H9 (cell line): ENCODE measurements around the gene SLC2A9. TPM values are rescaled to one million over a fixed set of nuclear protein-coding genes. Genes with fewer than 3 reads are reported as not detected.

Experiments
- DNase-seq: peaks from one replicate; pipeline ENCODE4 v3.0.0-alpha.2; 2017
- H2AFZ ChIP-seq: one replicate; pipeline ENCODE4 v1.6.1; 2013; ENCODE audit warnings: mild to moderate bottlenecking, low read length, control low read depth, moderate library complexity
- H2AK5ac ChIP-seq: 2 replicates; pipeline ENCODE4 v1.6.1; 2013; ENCODE audit warnings: low read length, control low read depth, mixed read lengths; ENCODE audit not compliant: insufficient read length
- H2BK120ac ChIP-seq: one replicate; pipeline ENCODE4 v1.6.1; 2013; ENCODE audit warnings: low read depth, mild to moderate bottlenecking, low read length, control low read depth, inconsistent platforms; ENCODE audit not compliant: poor library complexity, severe bottlenecking
- H2BK12ac ChIP-seq: 2 replicates; pipeline ENCODE4 v1.6.1; 2013; ENCODE audit warnings: low read length, control low read depth, mixed read lengths, low read depth; ENCODE audit not compliant: insufficient read length
- H2BK15ac ChIP-seq: 2 replicates; pipeline ENCODE4 v1.6.1; 2013; ENCODE audit warnings: low read depth, low read length, control low read depth
- H2BK20ac ChIP-seq: one replicate; pipeline ENCODE4 v1.6.1; 2013; ENCODE audit warnings: low read depth, mild to moderate bottlenecking, low read length, control low read depth, inconsistent platforms; ENCODE audit not compliant: poor library complexity, severe bottlenecking
- H2BK5ac ChIP-seq: 2 replicates; pipeline ENCODE4 v1.6.1; 2013; ENCODE audit warnings: low read length, control low read depth, mixed read lengths; ENCODE audit not compliant: insufficient read length
- H3K14ac ChIP-seq: 2 replicates; pipeline ENCODE4 v1.6.1; 2013; ENCODE audit warnings: low read length, control low read depth; ENCODE audit not compliant: insufficient read depth
- H3K18ac ChIP-seq: 2 replicates; pipeline ENCODE4 v1.6.1; 2013; ENCODE audit warnings: low read depth, mild to moderate bottlenecking, mixed read lengths, low read length, control low read depth; ENCODE audit not compliant: insufficient read length
- H3K23ac ChIP-seq: 2 replicates; pipeline ENCODE4 v1.6.1; 2013; ENCODE audit warnings: low read length, control low read depth, mixed read lengths, low read depth; ENCODE audit not compliant: insufficient read length
- H3K23me2 ChIP-seq: 2 replicates; pipeline ENCODE4 v1.6.1; 2013; ENCODE audit warnings: low read depth, mild to moderate bottlenecking, mixed read lengths, low read length, control low read depth; ENCODE audit not compliant: insufficient read length, poor library complexity, severe bottlenecking
- H3K27ac ChIP-seq: 2 replicates; pipeline ENCODE4 v1.5.1; 2013; ENCODE audit warnings: low read length, control low read depth, mixed read lengths, low read depth; ENCODE audit not compliant: insufficient read length
- H3K27me3 ChIP-seq: 2 replicates; pipeline ENCODE4 v1.6.1; 2013; ENCODE audit warnings: low read length, control low read depth, inconsistent platforms; ENCODE audit not compliant: insufficient read depth
- H3K4ac ChIP-seq: 2 replicates; pipeline ENCODE4 v1.6.1; 2013; ENCODE audit warnings: low read depth, mild to moderate bottlenecking, control low read depth, inconsistent platforms, low read length, moderate library complexity
- H3K4me1 ChIP-seq: 2 replicates; pipeline ENCODE4 v1.6.1; 2013; ENCODE audit warnings: low read length, control low read depth, inconsistent platforms; ENCODE audit not compliant: insufficient read depth
- H3K4me2 ChIP-seq: 2 replicates; pipeline ENCODE4 v1.6.1; 2013; ENCODE audit warnings: low read length, control low read depth, mixed read lengths; ENCODE audit not compliant: insufficient read length, insufficient read depth
- H3K56ac ChIP-seq: 2 replicates; pipeline ENCODE4 v1.6.1; 2013; ENCODE audit warnings: low read depth, mild to moderate bottlenecking, mixed read lengths, low read length, control low read depth; ENCODE audit not compliant: insufficient read length
- H3K79me1 ChIP-seq: 2 replicates; pipeline ENCODE4 v1.6.1; 2013; ENCODE audit warnings: low read depth, mild to moderate bottlenecking, moderate library complexity, low read length, control low read depth, inconsistent platforms; ENCODE audit not compliant: insufficient read depth, poor library complexity, severe bottlenecking
- H3K79me2 ChIP-seq: 2 replicates; pipeline ENCODE4 v1.6.1; 2013; ENCODE audit warnings: low read length, control low read depth, inconsistent platforms; ENCODE audit not compliant: insufficient read depth
- H3K9ac ChIP-seq: 2 replicates; pipeline ENCODE4 v1.6.1; 2013; ENCODE audit warnings: low read length, control low read depth, mixed read lengths; ENCODE audit not compliant: insufficient read length; ENCODE audit errors: extremely low read depth
- H3K9me3 ChIP-seq: one replicate; pipeline ENCODE4 v1.6.1; 2013; ENCODE audit warnings: low read depth, low read length, inconsistent platforms; ENCODE audit not compliant: control insufficient read depth
- H3T11ph ChIP-seq: one replicate; pipeline ENCODE4 v1.6.1; 2013; ENCODE audit warnings: mild to moderate bottlenecking, low read length, control low read depth, inconsistent platforms
- H4K20me1 ChIP-seq: one replicate; pipeline ENCODE4 v1.6.1; 2013; ENCODE audit not compliant: control insufficient read depth, insufficient read length, insufficient read depth
- H4K5ac ChIP-seq: 2 replicates; pipeline ENCODE4 v1.6.1; 2013; ENCODE audit warnings: low read depth, mild to moderate bottlenecking, mixed read lengths, low read length, control low read depth; ENCODE audit not compliant: insufficient read length
- H4K8ac ChIP-seq: replicated peaks from 2 replicates; pipeline ENCODE4 v1.6.1; 2013; ENCODE audit warnings: low read length, control low read depth, mixed read lengths, low read depth; ENCODE audit not compliant: insufficient read length
- H4K91ac ChIP-seq: 2 replicates; pipeline ENCODE4 v1.6.1; 2013; ENCODE audit warnings: low read depth, mild to moderate bottlenecking, moderate library complexity, mixed read lengths, low read length, control low read depth; ENCODE audit not compliant: insufficient read length
- H3K27ac Mint-ChIP-seq, 3 experiments: 2 replicates in 2 of 3; 3 replicates in 1 of 3; pipeline ENCODE4 v1.8.0; 2020 to 2021; ENCODE audit warnings: mixed read lengths in 3 of 3, mild to moderate bottlenecking in 1 of 3, moderate library complexity in 1 of 3
- H3K27me3 Mint-ChIP-seq: 2 replicates; pipeline ENCODE4 v1.8.0; 2021; ENCODE audit warnings: low read depth, mild to moderate bottlenecking, moderate library complexity, mixed read lengths
- H3K36me3 Mint-ChIP-seq, 3 experiments: 2 replicates in 2 of 3; 3 replicates in 1 of 3; pipeline ENCODE4 v1.8.0; 2020 to 2021; ENCODE audit warnings: low read depth in 3 of 3, mixed read lengths in 3 of 3; ENCODE audit not compliant: insufficient read depth in 1 of 3
- H3K4me1 Mint-ChIP-seq, 2 experiments: 2 replicates each; pipeline ENCODE4 v1.8.0; 2020; ENCODE audit warnings: mixed read lengths in 2 of 2
- H3K4me3 Mint-ChIP-seq, 2 experiments: 2 replicates in 1 of 2; 3 replicates in 1 of 2; pipeline ENCODE4 v1.8.0; 2020 to 2021; ENCODE audit warnings: mild to moderate bottlenecking in 2 of 2, mixed read lengths in 2 of 2, moderate library complexity in 1 of 2
- H3K9me3 Mint-ChIP-seq, 2 experiments: 2 replicates in 1 of 2; 3 replicates in 1 of 2; pipeline ENCODE4 v1.8.0; 2020; ENCODE audit warnings: mild to moderate bottlenecking in 2 of 2, mixed read lengths in 2 of 2, moderate library complexity in 1 of 2
- WGBS: extraction: QIAGEN DNeasy Blood & Tissue Kit; methylation state at CpG from one replicate; pipeline ENCODE4 v1.1.7; 2013; ENCODE audit warnings: missing lambda C conversion rate, low lambda C conversion rate, mixed read lengths; ENCODE audit not compliant: insufficient read length; ENCODE audit errors: extremely low coverage; 5-methylcytosine and 5-hydroxymethylcytosine counted together
- total RNA-seq: library from RNA; stranded (reverse); gene quantifications from 2 replicates; pipeline ENCODE4 v1.2.1, GENCODE V29; 2021
- TF ChIP-seq, protein P1 (sequence below): fragments of 200-600 bp; sonication (generic); conservative IDR thresholded peaks from 3 replicates; pipeline ENCODE4 v1.8.0; 2021; ENCODE audit warnings: antibody characterized with exemption, mild to moderate bottlenecking

The SLC2A9 gene
- total RNA-seq, 1 experiment from 2014 or later: 0.79 TPM

DNA sequence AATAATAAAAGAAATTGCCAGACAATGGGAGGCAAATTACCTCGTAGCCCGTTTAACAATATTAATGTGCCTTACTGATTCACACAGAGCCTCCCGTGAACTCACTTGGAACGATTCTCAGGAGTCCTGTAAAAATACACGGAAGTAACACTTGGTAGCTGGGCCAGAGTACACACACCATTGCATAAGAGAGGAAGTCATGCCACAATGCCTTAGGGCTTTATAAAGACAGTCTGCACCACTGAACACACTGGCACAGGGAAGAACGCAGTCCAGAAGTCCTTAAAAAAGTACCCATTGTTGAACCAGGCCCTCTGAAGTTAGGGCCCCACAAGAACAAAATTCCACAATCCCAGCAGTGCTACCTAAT is 15.1 kb downstream of the SLC2A9 start:
- H4K91ac ChIP-seq: no peak overlapping the region
- no peak overlapping the region for H4K5ac ChIP-seq
- no peak overlapping the region for H2AFZ ChIP-seq
- no peaks in the 10 kb centered on the region for H3K27me3 ChIP-seq
- H2BK15ac ChIP-seq: no peak overlapping the region
- H3K9me3 Mint-ChIP-seq: no peaks in the 10 kb centered on the region
- no peak overlapping the region for H3K18ac ChIP-seq
- no peak overlapping the region; a peak in 1 of 7 replicates for H3K27ac Mint-ChIP-seq
- no peaks in the 10 kb centered on the region for H3K9me3 ChIP-seq
- no peak overlapping the region for H3K9ac ChIP-seq
- no peak overlapping the region for H2AK5ac ChIP-seq
- no peak overlapping the region for H3K23ac ChIP-seq
- no peaks in the 10 kb centered on the region for H3K36me3 Mint-ChIP-seq
- no peak overlapping the region for H4K8ac ChIP-seq
- no peak overlapping the region for H3K56ac ChIP-seq
- H3K4me1 ChIP-seq: no peaks in the 10 kb centered on the region
- no peak overlapping the region for H2BK120ac ChIP-seq
- H2BK20ac ChIP-seq: no peak overlapping the region
- H3K23me2 ChIP-seq: no peaks in the 10 kb centered on the region
- H3K14ac ChIP-seq: no peak overlapping the region
- peaks cover 7 to 11% of the 10 kb centered on the region in 2 experiments; a peak in 3 of 4 replicates for H3K4me1 Mint-ChIP-seq
- no peak overlapping the region for H3K4me3 Mint-ChIP-seq
- H3K79me2 ChIP-seq: no peaks in the 10 kb centered on the region
- H3K4ac ChIP-seq: no peak overlapping the region
- H3K79me1 ChIP-seq: no peaks in the 10 kb centered on the region
- no peak overlapping the region for H3K4me2 ChIP-seq
- no peak overlapping the region for H2BK5ac ChIP-seq
- no peak for DNase-seq
- H3T11ph ChIP-seq: no peak overlapping the region
- no peaks in the 10 kb centered on the region; the same call in none of the 2 replicates for H3K27me3 Mint-ChIP-seq
- no peak overlapping the region for H3K27ac ChIP-seq
- WGBS: no CpG with 5 or more reads among the region's 6 CpGs
- no peaks in the 10 kb centered on the region for H4K20me1 ChIP-seq
- no peak overlapping the region for H2BK12ac ChIP-seq
- TF ChIP-seq, protein P1, sequence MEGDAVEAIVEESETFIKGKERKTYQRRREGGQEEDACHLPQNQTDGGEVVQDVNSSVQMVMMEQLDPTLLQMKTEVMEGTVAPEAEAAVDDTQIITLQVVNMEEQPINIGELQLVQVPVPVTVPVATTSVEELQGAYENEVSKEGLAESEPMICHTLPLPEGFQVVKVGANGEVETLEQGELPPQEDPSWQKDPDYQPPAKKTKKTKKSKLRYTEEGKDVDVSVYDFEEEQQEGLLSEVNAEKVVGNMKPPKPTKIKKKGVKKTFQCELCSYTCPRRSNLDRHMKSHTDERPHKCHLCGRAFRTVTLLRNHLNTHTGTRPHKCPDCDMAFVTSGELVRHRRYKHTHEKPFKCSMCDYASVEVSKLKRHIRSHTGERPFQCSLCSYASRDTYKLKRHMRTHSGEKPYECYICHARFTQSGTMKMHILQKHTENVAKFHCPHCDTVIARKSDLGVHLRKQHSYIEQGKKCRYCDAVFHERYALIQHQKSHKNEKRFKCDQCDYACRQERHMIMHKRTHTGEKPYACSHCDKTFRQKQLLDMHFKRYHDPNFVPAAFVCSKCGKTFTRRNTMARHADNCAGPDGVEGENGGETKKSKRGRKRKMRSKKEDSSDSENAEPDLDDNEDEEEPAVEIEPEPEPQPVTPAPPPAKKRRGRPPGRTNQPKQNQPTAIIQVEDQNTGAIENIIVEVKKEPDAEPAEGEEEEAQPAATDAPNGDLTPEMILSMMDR: no peak
